PC-9 (cell line): ENCODE results near the gene DDR1.

Experiments
- EZH2 ChIP-seq: fragments of 200-600 bp; sonication (generic); IDR thresholded peaks from 2 replicates; pipeline ENCODE4 v1.8.0; 2017; ENCODE audit warnings: antibody characterized with exemption, low read depth
- TF ChIP-seq, protein P1 (sequence below): fragments of 200-600 bp; sonication (generic); conservative IDR thresholded peaks from 2 replicates; pipeline ENCODE4 v1.6.1; 2017; ENCODE audit warnings: mixed run types, antibody characterized with exemption, mild to moderate bottlenecking, moderate library complexity

DNA sequence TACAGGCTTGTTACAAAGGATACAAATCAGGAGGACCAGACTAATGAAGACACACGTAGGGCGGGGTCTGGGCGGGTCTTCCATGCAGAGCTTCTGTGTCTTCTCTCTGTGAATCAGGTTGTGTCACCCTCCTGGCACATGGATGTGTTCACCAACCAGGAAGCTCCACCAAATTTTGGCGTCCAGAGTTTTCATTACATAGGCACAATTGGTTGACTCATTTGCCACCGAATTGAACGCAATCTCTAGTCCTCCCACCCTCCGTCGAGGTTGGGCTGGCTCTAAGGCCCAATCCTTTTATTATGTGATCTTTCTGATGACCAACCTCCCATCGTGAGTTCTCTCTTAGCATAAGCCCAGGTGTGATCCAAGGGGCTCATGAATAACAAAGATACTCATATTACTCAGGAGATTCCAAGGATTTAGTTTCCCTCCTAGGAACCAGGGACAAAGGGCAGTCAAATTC is 36.3 kb upstream of the DDR1 start:
- TF ChIP-seq, protein P1, sequence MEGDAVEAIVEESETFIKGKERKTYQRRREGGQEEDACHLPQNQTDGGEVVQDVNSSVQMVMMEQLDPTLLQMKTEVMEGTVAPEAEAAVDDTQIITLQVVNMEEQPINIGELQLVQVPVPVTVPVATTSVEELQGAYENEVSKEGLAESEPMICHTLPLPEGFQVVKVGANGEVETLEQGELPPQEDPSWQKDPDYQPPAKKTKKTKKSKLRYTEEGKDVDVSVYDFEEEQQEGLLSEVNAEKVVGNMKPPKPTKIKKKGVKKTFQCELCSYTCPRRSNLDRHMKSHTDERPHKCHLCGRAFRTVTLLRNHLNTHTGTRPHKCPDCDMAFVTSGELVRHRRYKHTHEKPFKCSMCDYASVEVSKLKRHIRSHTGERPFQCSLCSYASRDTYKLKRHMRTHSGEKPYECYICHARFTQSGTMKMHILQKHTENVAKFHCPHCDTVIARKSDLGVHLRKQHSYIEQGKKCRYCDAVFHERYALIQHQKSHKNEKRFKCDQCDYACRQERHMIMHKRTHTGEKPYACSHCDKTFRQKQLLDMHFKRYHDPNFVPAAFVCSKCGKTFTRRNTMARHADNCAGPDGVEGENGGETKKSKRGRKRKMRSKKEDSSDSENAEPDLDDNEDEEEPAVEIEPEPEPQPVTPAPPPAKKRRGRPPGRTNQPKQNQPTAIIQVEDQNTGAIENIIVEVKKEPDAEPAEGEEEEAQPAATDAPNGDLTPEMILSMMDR = no peak
- no peak for TF ChIP-seq EZH2
